NAMALWA (cell line): ENCODE results near the gene NPDC1.
"Not testable (repeated sequence)": the region's sequence is repeated elsewhere in the genome, so short reads cannot be mapped to it uniquely, and the experiment has no call there.

Experiments
- DNase-seq: peaks from one replicate; pipeline ENCODE4 v3.0.0-alpha.2; 2015; ENCODE audit warnings: low spot score

NPDC1 gene

GRCh38 chr9:137011156-137011555 lies 34.8 kb downstream of the NPDC1 start:
- DNase-seq = no peak

GRCh38 chr9:137009938-137010732 lies 35.8 kb downstream of the NPDC1 start:
- DNase-seq = no peak

- no peak for DNase-seq
Measured at GRCh38 chr9:137009217-137009616, 36.8 kb downstream of the NPDC1 start.

- no peak for DNase-seq
Measured at GRCh38 chr9:137008312-137008711, 37.7 kb downstream of the NPDC1 start.

- DNase-seq = no peak
Measured at GRCh38 chr9:137007816-137008270, 38.1 kb downstream of the NPDC1 start.

- DNase-seq = no peak
Measured at GRCh38 chr9:137007108-137007815, 38.7 kb downstream of the NPDC1 start.

GRCh38 chr9:137006116-137007003 lies 39.6 kb downstream of the NPDC1 start:
- DNase-seq = no peak

- not testable (repeated sequence) for DNase-seq
Measured at GRCh38 chr9:137004285-137004684, 41.7 kb downstream of the NPDC1 start.

GRCh38 chr9:137002646-137003041 lies 43.3 kb downstream of the NPDC1 start:
- DNase-seq = no peak

- no peak for DNase-seq
Measured at GRCh38 chr9:137001857-137002645, 43.9 kb downstream of the NPDC1 start.

GRCh38 chr9:137000177-137000930 lies 45.6 kb downstream of the NPDC1 start:
- DNase-seq = peak; percentile 53

GRCh38 chr9:136997830-136998234 lies 48.1 kb downstream of the NPDC1 start:
- no peak for DNase-seq

- no peak for DNase-seq
Measured at GRCh38 chr9:136997371-136997770, 48.6 kb downstream of the NPDC1 start.

- DNase-seq = peak; percentile 36
Measured at GRCh38 chr9:136996361-136997292, 49.4 kb downstream of the NPDC1 start, which contains the start of gene CLIC3. Gene CLIC3 (minus strand): TSS chr9:136996568. CDS start chr9:136996543, 25 bp downstream.

GRCh38 chr9:136995772-136996311 lies 50.1 kb downstream of the NPDC1 start:
- no peak for DNase-seq

- DNase-seq = no peak
Measured at GRCh38 chr9:136995362-136995761, 50.6 kb downstream of the NPDC1 start.

- no peak for DNase-seq
Measured at GRCh38 chr9:136994888-136995230, 51.1 kb downstream of the NPDC1 start.

- DNase-seq = no peak
Measured at GRCh38 chr9:136994180-136994887, 51.6 kb downstream of the NPDC1 start.
